ENCODE measurements around the gene SNUPN.

SNUPN gene

GRCh38 chr15:75653347-75653913 lies 27.9 kb upstream of the SNUPN start:
- H3K4me1 ChIP-seq (ENCODE audit: control insufficient read depth, insufficient read depth, low read length), result peaks cover 9% of the 10 kb centered on the region

GRCh38 chr15:75651810-75652543 lies 26.5 kb upstream of the SNUPN start:
- Histone ChIP-seq H3K36me3 (ENCODE audit: control insufficient read depth, insufficient read depth, low read length) (no peaks in the 10 kb centered on the region; the same call in 1 of the 2 replicates), H3K9me3 (ENCODE audit: control insufficient read depth, insufficient read depth, low read length) (no peaks in the 10 kb centered on the region), H3K4me1 (ENCODE audit: control insufficient read depth, insufficient read depth, low read length) (peaks cover 9% of the 10 kb centered on the region), H3K27ac (ENCODE audit: low read length) (no peak overlapping the region), H3K4me3 (ENCODE audit: low read length) (no peak overlapping the region), H3K27me3 (ENCODE audit: control insufficient read depth, insufficient read depth, low read length) (no peaks in the 10 kb centered on the region)
- DNase-seq (ENCODE audit: low read depth, low spot score), result no peak
- no CpG with 5 or more reads among the region's 2 CpGs for WGBS (ENCODE audit: insufficient coverage, insufficient read length)

More at GRCh38 chr15:75653347-75653913, 27.9 kb upstream of the SNUPN start:
- peaks cover 3% of the 10 kb centered on the region; the same call in 1 of the 2 replicates for H3K36me3 ChIP-seq (ENCODE audit: control insufficient read depth, insufficient read depth, low read length)
- no peak overlapping the region for H3K27ac ChIP-seq (ENCODE audit: low read length)
- no peaks in the 10 kb centered on the region for H3K27me3 ChIP-seq (ENCODE audit: control insufficient read depth, insufficient read depth, low read length)
- no peak overlapping the region for H3K4me3 ChIP-seq (ENCODE audit: low read length)
- H3K9me3 ChIP-seq (ENCODE audit: control insufficient read depth, insufficient read depth, low read length), result no peaks in the 10 kb centered on the region
- no CpG with 5 or more reads among the region's 16 CpGs for WGBS (ENCODE audit: insufficient coverage, insufficient read length)
- no peak for DNase-seq (ENCODE audit: low read depth, low spot score)

GRCh38 chr15:75650908-75651809 lies 25.6 kb upstream of the SNUPN start:
- Histone ChIP-seq H3K36me3 (ENCODE audit: control insufficient read depth, insufficient read depth, low read length) (no peaks in the 10 kb centered on the region; the same call in 1 of the 2 replicates), H3K27me3 (ENCODE audit: control insufficient read depth, insufficient read depth, low read length) (no peaks in the 10 kb centered on the region; the same call in 1 of the 2 replicates), H3K4me1 (ENCODE audit: control insufficient read depth, insufficient read depth, low read length) (peaks cover 9% of the 10 kb centered on the region), H3K4me3 (ENCODE audit: low read length) (no peak overlapping the region), H3K27ac (ENCODE audit: low read length) (no peak overlapping the region), H3K9me3 (ENCODE audit: control insufficient read depth, insufficient read depth, low read length) (no peaks in the 10 kb centered on the region)
- no peak for DNase-seq (ENCODE audit: low read depth, low spot score)
- no CpG with 5 or more reads among the region's 9 CpGs for WGBS (ENCODE audit: insufficient coverage, insufficient read length)

- DNase-seq (ENCODE audit: low read depth, low spot score), result no peak
- Histone ChIP-seq H3K4me1 (ENCODE audit: control insufficient read depth, insufficient read depth, low read length) (peaks cover 9% of the 10 kb centered on the region), H3K9me3 (ENCODE audit: control insufficient read depth, insufficient read depth, low read length) (no peaks in the 10 kb centered on the region), H3K27me3 (ENCODE audit: control insufficient read depth, insufficient read depth, low read length) (no peaks in the 10 kb centered on the region; the same call in 1 of the 2 replicates), H3K4me3 (ENCODE audit: low read length) (no peak overlapping the region), H3K27ac (ENCODE audit: low read length) (no peak overlapping the region), H3K36me3 (ENCODE audit: control insufficient read depth, insufficient read depth, low read length) (no peaks in the 10 kb centered on the region; the same call in 1 of the 2 replicates)
- no CpG with 5 or more reads among the region's 18 CpGs for WGBS (ENCODE audit: insufficient coverage, insufficient read length)
These were observed 24.3 kb upstream of the SNUPN start for GRCh38 chr15:75649848-75650247.

GRCh38 chr15:75649045-75649761 lies 23.7 kb upstream of the SNUPN start:
- Histone ChIP-seq H3K9me3 (ENCODE audit: control insufficient read depth, insufficient read depth, low read length) (no peaks in the 10 kb centered on the region), H3K36me3 (ENCODE audit: control insufficient read depth, insufficient read depth, low read length) (no peaks in the 10 kb centered on the region; the same call in 1 of the 2 replicates), H3K4me1 (ENCODE audit: control insufficient read depth, insufficient read depth, low read length) (peaks cover 9% of the 10 kb centered on the region), H3K27me3 (ENCODE audit: control insufficient read depth, insufficient read depth, low read length) (no peaks in the 10 kb centered on the region; the same call in 1 of the 2 replicates), H3K27ac (ENCODE audit: low read length) (no peak overlapping the region), H3K4me3 (ENCODE audit: low read length) (peak overlapping the region; percentile 69; the same call in 1 of the 2 replicates)
- no CpG with 5 or more reads among the region's 19 CpGs for WGBS (ENCODE audit: insufficient coverage, insufficient read length)
- no peak for DNase-seq (ENCODE audit: low read depth, low spot score)

GRCh38 chr15:75648156-75649000 lies 22.9 kb upstream of the SNUPN start:
- WGBS (ENCODE audit: insufficient coverage, insufficient read length), result no CpG with 5 or more reads among the region's 34 CpGs
- Histone ChIP-seq H3K4me1 (ENCODE audit: control insufficient read depth, insufficient read depth, low read length) (peaks cover 9% of the 10 kb centered on the region), H3K27me3 (ENCODE audit: control insufficient read depth, insufficient read depth, low read length) (no peaks in the 10 kb centered on the region; the same call in 1 of the 2 replicates), H3K36me3 (ENCODE audit: control insufficient read depth, insufficient read depth, low read length) (no peaks in the 10 kb centered on the region; the same call in 1 of the 2 replicates), H3K9me3 (ENCODE audit: control insufficient read depth, insufficient read depth, low read length) (no peaks in the 10 kb centered on the region), H3K27ac (ENCODE audit: low read length) (no peak overlapping the region), H3K4me3 (ENCODE audit: low read length) (peak overlapping the region; percentile 69; the same call in 1 of the 2 replicates)
- DNase-seq (ENCODE audit: low read depth, low spot score), result no peak

GRCh38 chr15:75647370-75648155 lies 22.0 kb upstream of the SNUPN start, which contains the start of gene SNX33:
Gene SNX33, plus strand, starts transcription at chr15:75647912. Its CDS starts 1,191 bp downstream, at chr15:75649103.
- Histone ChIP-seq H3K27ac (ENCODE audit: low read length) (no peak within 1 kb of the TSS), H3K27me3 (ENCODE audit: control insufficient read depth, insufficient read depth, low read length) (no peaks in the 10 kb centered on the region; the same call in 1 of the 2 replicates), H3K9me3 (ENCODE audit: control insufficient read depth, insufficient read depth, low read length) (no peaks in the 10 kb centered on the region), H3K4me3 (ENCODE audit: low read length) (peak within 1 kb of the TSS; percentile 69), H3K4me1 (ENCODE audit: control insufficient read depth, insufficient read depth, low read length) (peaks cover 9% of the 10 kb centered on the region), H3K36me3 (ENCODE audit: control insufficient read depth, insufficient read depth, low read length) (no peaks in the 10 kb centered on the region; the same call in 1 of the 2 replicates)
- WGBS (ENCODE audit: insufficient coverage, insufficient read length), result no CpG with 5 or more reads among the region's 76 CpGs
- peak; percentile 64 for DNase-seq (ENCODE audit: low read depth, low spot score)

- H3K27ac ChIP-seq (ENCODE audit: low read length), result no peak overlapping the region
- H3K4me1 ChIP-seq (ENCODE audit: control insufficient read depth, insufficient read depth, low read length), result peaks cover 9% of the 10 kb centered on the region
- no peak for DNase-seq (ENCODE audit: low read depth, low spot score)
- no peaks in the 10 kb centered on the region for H3K9me3 ChIP-seq (ENCODE audit: control insufficient read depth, insufficient read depth, low read length)
- H3K4me3 ChIP-seq (ENCODE audit: low read length), result peak overlapping the region; percentile 69
- no peaks in the 10 kb centered on the region; the same call in 1 of the 2 replicates for H3K27me3 ChIP-seq (ENCODE audit: control insufficient read depth, insufficient read depth, low read length)
- no CpG with 5 or more reads among the region's 26 CpGs for WGBS (ENCODE audit: insufficient coverage, insufficient read length)
- H3K36me3 ChIP-seq (ENCODE audit: control insufficient read depth, insufficient read depth, low read length), result no peaks in the 10 kb centered on the region; the same call in 1 of the 2 replicates
These were observed 21.4 kb upstream of the SNUPN start for GRCh38 chr15:75646944-75647364.

Data from iPS DF 6.9 (cell line).